ENCODE data around the gene TTC28.

The TTC28 gene

DNA sequence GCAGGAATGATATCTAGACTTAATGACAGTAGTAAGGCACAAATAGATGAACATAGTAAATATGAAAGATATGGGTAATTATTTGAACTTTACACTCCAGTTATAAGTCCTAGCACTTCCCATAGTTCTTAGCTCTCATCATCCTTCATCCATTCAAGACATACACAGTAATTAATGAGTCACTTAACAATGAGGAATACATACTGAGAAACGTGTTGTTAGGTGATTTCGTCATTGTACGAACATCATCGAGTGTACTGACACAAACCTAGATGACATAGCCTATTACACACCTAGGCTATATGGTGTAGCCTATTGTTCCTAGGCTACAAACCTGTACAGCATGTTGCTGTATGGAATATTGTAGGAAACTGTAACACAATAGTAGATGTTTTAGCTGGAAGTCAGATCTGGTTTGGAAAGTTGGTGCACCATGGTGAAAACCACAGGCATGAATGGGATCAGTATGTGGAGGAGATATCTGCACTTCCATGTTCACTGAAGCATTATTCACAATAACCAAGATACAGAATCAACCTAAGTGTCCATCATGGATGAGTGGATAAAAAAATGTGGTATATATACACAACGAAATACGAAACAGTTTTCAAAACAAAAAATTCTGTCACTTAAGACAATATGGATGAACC lies 530.7 kb downstream of the TTC28 start:
- no peaks in the 10 kb centered on the region for H3K27me3 ChIP-seq
- H3K36me3 ChIP-seq, result no peaks in the 10 kb centered on the region
- no peak overlapping the region for H3K4me2 ChIP-seq
- H3K4me3 ChIP-seq, result no peak overlapping the region
- TF ChIP-seq Cebpa-rat (IDR thresholded peaks at IDR 0.05), result no peak
- no peaks in the 10 kb centered on the region for H3K9me3 ChIP-seq
- H3K9ac ChIP-seq, result no peak overlapping the region
- no peak overlapping the region for H3K27ac ChIP-seq
- H3K4me1 ChIP-seq, result no peaks in the 10 kb centered on the region
- no peaks in the 10 kb centered on the region for H4K20me1 ChIP-seq

DNA sequence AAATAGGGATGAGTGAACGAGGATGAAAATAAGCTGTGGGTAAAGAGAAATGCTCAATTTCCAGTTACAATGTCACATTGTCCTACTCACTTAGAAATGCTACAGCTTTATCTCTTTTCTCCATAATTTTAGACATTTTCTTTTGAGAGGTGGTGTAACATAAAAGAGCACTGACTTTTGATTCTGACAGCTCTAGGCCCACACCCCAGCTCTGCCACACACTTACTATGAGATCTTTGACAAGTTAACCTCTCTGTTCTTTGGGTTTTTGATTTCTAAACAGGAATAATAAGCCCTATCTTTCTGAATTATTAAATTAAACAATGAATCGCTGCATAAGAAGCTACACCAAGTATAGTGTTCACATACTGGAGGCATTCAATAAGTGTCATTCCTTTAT lies 532.2 kb downstream of the TTC28 start:
- H3K27ac ChIP-seq, result no peak overlapping the region
- no peak overlapping the region for H3K9ac ChIP-seq
- H3K4me3 ChIP-seq, result no peak overlapping the region
- H3K9me3 ChIP-seq, result no peaks in the 10 kb centered on the region
- H3K4me1 ChIP-seq, result no peaks in the 10 kb centered on the region
- no peaks in the 10 kb centered on the region for H3K27me3 ChIP-seq
- no peaks in the 10 kb centered on the region for H4K20me1 ChIP-seq
- TF ChIP-seq Cebpa-rat (IDR thresholded peaks at IDR 0.05), result no peak
- H3K36me3 ChIP-seq, result no peaks in the 10 kb centered on the region
- H3K4me2 ChIP-seq, result no peak overlapping the region

DNA sequence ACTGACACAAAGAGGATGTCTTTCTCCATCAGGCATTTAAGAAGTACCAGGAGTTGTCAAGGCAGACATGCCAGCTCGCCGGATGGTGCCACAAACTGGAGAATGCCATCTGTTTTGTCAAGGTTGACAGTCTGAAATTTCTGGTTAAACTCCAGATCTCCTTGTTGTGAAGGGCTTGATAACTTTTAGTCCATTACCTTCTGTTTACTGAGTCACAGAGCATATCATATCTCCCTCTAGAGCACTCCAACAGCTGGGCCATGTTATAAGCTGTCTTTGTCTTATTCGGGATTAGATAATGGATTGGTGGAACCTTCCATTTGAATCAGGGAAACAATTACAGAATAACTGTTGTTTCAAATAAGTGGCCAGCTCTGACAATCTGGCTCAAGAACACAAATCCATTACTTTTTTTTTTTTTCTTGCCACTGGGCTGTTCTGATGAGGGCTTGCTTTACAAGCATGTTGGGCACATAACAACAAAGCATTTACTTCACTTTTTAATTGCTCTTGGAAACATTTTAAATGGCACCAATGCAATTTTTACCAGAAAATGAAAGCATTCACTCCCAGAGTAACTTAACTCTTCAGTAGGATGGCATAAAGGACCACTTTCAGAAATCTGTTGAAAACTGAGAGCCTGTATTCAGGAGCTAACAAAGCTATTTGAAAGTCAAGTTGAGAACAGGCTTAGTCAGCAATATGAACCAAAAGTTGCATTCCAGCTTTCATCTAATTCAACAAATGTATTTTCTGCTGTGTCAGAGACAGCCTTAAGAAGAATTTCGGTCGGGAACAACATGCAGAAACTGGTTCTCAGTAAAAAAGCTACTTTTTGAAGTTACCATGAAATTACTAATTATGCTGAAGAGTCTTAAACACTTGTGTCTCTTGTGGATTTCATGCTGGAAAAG lies 533.0 kb downstream of the TTC28 start:
- Histone ChIP-seq H3K9ac (no peak overlapping the region), H3K4me2 (no peak overlapping the region), H4K20me1 (no peaks in the 10 kb centered on the region), H3K27ac (no peak overlapping the region), H3K36me3 (no peaks in the 10 kb centered on the region), H3K27me3 (no peaks in the 10 kb centered on the region), H3K4me3 (no peak overlapping the region), H3K9me3 (no peaks in the 10 kb centered on the region), H3K4me1 (no peaks in the 10 kb centered on the region)
- TF ChIP-seq Cebpa-rat (IDR thresholded peaks at IDR 0.05), result no peak

DNA sequence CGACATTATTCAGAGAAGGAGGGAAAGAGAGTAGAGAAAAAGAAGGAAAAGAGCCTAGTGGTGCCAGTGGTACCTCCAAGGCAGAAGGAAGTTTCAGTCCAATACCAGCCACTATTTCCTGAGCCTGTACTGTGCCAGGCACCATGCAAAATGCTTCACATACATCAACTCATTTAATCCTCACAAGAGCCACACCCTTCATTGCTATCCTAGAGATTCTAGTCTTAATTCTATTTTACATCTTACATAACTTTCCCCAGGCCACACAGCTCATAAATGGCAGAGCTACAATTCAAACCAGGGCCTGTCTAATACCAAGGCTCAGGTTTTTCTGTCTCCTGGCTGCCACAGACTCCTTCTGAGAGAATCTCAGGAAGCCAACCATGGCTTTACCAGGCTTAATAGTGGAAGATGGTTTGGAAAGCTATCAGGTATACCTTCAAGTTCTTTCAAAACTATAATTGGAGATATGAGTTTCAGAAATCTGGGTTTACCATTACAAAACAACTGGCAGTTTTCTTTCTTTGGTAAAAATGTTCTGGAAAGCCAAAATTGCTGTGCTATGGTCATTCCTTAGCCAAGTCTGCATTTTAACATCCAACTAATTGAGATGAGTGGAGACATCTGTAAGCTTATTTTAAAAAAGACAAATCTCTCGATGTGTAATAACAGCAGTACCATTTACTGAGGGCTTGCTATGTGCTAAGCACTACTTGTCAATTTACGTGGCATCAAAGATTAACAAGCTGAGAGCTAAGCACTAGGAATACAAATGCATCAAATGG lies 535.5 kb downstream of the TTC28 start:
- H3K4me3 ChIP-seq, result no peak overlapping the region
- no peaks in the 10 kb centered on the region for H4K20me1 ChIP-seq
- H3K27ac ChIP-seq, result no peak overlapping the region
- 0 out of 2 replicates have a peak, but pooled peaks cover 4% of the 10 kb centered on the region for H3K4me1 ChIP-seq
- no peaks in the 10 kb centered on the region for H3K9me3 ChIP-seq
- no peak overlapping the region for H3K9ac ChIP-seq
- no peaks in the 10 kb centered on the region for H3K27me3 ChIP-seq
- H3K36me3 ChIP-seq, result no peaks in the 10 kb centered on the region
- H3K4me2 ChIP-seq, result no peak overlapping the region
- no peak for TF ChIP-seq Cebpa-rat (IDR thresholded peaks at IDR 0.05)

DNA sequence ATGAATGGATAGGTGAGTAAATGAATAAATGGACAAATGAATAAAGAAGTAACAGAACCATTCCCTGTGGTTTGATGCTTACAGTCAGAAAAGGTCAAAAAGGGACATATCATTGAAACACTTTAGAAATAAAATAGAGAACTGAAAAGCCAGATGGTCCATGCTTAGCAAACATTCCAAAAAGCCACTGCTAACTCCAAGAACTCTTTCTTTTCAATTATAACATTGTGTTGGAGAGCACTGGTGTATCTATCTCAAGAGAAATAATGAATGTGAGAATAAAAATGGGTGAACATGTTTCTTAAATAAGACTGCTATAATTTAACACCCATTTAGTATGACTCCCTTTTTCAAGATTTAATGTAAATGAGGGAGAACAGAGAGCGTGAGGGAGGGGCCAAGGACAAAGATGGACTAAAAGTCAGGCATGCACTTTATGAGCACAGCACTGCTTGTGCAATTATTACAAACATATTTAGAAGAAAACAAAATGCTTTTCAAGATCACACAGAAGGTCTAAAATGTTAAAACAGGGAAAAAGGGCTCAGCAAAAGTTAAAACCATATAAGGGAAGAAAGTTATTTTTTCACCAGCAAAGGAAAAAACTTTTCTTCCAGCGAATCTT lies 536.3 kb downstream of the TTC28 start:
- Histone ChIP-seq H3K27ac (no peak overlapping the region), H3K9ac (no peak overlapping the region), H3K36me3 (no peaks in the 10 kb centered on the region), H3K4me3 (no peak overlapping the region), H4K20me1 (no peaks in the 10 kb centered on the region), H3K4me1 (0 out of 2 replicates have a peak, but pooled peaks cover 4% of the 10 kb centered on the region), H3K27me3 (no peaks in the 10 kb centered on the region), H3K9me3 (no peaks in the 10 kb centered on the region), H3K4me2 (no peak overlapping the region)
- no peak for TF ChIP-seq Cebpa-rat (IDR thresholded peaks at IDR 0.05)

DNA sequence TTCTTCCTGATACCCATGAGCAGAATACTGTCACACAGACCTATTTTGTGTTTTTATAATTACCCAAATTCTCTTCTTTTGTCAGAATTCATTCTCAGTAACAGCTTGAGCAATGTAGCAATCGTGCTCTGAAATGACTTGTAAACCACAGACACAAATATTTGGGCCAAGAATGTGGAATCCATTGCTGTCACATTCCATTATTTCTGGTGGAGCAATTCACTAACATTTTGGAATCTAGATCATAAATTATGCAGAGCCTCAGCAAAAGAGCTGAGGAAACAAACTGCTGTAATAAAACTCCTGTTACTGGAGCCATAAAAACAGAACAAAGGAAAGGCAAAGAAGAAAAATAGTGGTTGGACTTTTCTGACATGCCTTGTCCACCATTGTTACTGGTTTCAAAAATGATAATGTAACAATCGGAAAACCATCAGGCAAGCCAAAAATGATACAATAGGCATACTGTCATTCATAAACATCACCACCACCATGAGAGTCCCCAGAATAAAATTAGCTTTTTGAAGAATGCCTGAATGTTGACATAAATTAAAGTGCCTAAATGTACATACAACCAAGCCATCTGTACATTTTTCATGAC lies 537.2 kb downstream of the TTC28 start:
- TF ChIP-seq Cebpa-rat (IDR thresholded peaks at IDR 0.05), result no peak
- Histone ChIP-seq H3K4me3 (no peak overlapping the region), H3K36me3 (no peaks in the 10 kb centered on the region), H4K20me1 (no peaks in the 10 kb centered on the region), H3K9me3 (no peaks in the 10 kb centered on the region), H3K27ac (no peak overlapping the region), H3K4me1 (0 out of 2 replicates have a peak, but pooled peaks cover 4% of the 10 kb centered on the region), H3K27me3 (no peaks in the 10 kb centered on the region), H3K4me2 (no peak overlapping the region), H3K9ac (no peak overlapping the region)

DNA sequence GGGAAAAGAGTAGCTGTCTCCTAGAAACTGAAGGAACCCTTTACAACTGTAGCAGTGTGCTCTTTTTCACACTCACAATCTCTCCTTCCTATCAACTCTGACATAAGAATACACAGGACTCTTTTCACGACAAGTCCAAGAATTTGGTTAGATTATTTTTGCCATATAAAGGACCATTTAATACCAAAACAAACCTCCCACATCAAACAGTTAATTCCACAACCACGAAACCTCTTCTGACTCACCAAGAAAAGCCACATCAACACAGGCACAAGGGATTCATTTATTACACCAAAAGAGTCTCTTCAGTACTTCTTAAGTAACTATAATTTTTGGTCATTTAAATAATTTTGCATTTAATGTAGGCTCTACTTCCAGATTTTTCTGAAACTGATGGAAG lies 538.0 kb downstream of the TTC28 start:
- no peaks in the 10 kb centered on the region for H3K27me3 ChIP-seq
- H4K20me1 ChIP-seq, result no peaks in the 10 kb centered on the region
- 0 out of 2 replicates have a peak, but pooled peaks cover 4% of the 10 kb centered on the region for H3K4me1 ChIP-seq
- H3K9me3 ChIP-seq, result no peaks in the 10 kb centered on the region
- H3K9ac ChIP-seq, result no peak overlapping the region
- no peak overlapping the region for H3K27ac ChIP-seq
- no peak overlapping the region for H3K4me2 ChIP-seq
- H3K36me3 ChIP-seq, result no peaks in the 10 kb centered on the region
- no peak overlapping the region for H3K4me3 ChIP-seq
- TF ChIP-seq Cebpa-rat (IDR thresholded peaks at IDR 0.05), result no peak

DNA sequence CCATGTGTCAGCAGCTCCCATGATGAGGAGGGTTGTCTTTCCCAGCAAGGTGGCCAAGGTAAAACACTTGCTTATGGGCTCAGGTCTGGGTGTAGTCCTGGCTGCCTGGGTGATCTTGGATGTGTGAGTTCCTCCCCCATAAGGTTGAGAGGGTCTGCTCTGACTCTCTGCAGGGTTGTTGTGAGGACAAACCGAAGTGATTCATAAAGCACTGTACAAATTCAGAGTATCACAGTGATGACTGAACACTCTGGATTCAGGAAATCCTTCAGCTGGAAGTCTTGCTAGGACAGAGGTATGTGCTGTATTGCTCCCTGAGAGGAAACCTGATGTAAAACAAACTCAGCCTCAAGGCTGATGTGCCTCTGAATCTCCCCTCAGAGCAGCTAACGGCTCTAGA lies 539.7 kb downstream of the TTC28 start:
- Histone ChIP-seq H3K4me2 (no peak overlapping the region), H3K36me3 (no peaks in the 10 kb centered on the region), H3K9me3 (no peaks in the 10 kb centered on the region), H3K4me3 (no peak overlapping the region), H4K20me1 (no peaks in the 10 kb centered on the region), H3K9ac (no peak overlapping the region), H3K27ac (no peak overlapping the region), H3K27me3 (no peaks in the 10 kb centered on the region), H3K4me1 (0 out of 2 replicates have a peak, but pooled peaks cover 4% of the 10 kb centered on the region)
- no peak for TF ChIP-seq Cebpa-rat (IDR thresholded peaks at IDR 0.05)

DNA sequence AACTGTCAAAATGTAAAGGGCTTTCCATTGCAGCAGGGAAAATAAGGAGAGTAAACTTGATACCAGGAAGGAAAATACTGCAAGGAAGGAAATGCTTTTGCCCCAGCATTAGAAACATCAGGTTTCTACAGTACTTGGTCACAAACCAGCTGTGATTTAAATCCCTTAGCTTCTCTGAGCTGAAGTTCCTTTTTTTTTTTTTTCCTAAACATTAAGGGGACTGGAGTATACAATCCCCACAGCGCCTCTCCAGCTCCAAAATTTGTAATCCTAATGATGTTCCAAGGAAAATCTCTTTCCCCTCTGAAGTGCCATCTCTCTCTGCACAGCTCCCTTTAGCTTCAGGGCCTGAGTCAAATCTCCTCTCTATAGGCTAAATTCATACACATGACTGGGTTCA lies 540.1 kb downstream of the TTC28 start:
- TF ChIP-seq Cebpa-rat (IDR thresholded peaks at IDR 0.05), result no peak
- Histone ChIP-seq H3K36me3 (no peaks in the 10 kb centered on the region), H3K9me3 (no peaks in the 10 kb centered on the region), H3K27ac (no peak overlapping the region), H3K4me3 (no peak overlapping the region), H4K20me1 (no peaks in the 10 kb centered on the region), H3K4me1 (0 out of 2 replicates have a peak, but pooled peaks cover 4% of the 10 kb centered on the region), H3K4me2 (no peak overlapping the region), H3K27me3 (no peaks in the 10 kb centered on the region), H3K9ac (no peak overlapping the region)

All from BLaER1 (cell line).